Middle frontal gyrus (tissue), 1 donor: ENCODE data around the gene DPY30.

Experiments
- DNase-seq: peaks from one replicate; pipeline ENCODE4 v3.0.0-alpha.2; 2015; ENCODE audit warnings: low spot score; ENCODE audit errors: extremely low spot score

DPY30 gene

GRCh38 chr2:32009516-32010256, 29.9 kb downstream of the DPY30 start:
- no peak for DNase-seq

DNA sequence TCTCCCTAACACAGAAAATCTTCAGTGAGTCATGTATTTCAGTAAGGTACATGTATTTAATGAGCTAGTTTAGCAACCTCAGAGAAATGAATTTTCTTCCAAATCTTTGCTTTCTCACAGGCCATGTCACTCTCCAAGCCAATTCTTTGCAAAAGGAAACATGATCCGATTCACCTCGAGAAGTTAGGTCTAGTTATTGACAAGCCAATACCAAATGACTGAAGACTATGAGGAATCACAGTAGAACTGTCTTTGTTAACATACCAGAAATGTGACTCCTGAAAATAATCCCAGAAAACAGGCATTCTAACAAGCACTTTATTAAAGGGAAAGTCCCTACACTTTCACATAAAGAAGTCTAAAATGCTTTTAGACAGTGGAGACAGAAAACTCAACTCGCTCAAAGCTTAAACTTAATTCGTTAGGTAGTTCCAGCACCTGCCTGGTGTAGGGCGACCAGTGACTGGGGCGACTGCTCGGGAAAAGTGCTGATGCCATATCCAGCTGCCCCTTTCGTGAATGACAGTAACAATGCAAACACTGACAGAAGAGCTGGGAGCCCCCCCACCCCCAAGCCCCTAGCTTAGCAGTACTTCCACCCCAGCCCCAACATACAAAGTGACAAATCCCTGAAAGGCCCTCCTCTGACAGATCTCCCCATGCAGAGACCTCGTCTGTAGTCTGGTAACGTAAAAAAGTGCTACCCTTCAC, 30.6 kb downstream of the DPY30 start:
- DNase-seq, result no peak

DNA sequence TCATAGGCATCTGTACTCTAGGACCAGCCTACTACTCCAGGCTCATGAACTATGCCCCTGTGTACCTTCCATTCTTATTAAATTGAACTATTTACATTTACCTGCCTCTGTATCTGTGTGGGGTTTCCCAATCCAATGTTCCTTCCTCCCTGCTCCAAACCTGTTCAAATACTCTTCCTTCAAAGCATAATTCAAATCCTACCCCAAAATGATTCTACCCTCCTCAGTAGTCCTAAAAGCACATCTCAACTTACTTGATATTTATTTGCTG, 32.5 kb downstream of the DPY30 start:
- no peak for DNase-seq

DNA sequence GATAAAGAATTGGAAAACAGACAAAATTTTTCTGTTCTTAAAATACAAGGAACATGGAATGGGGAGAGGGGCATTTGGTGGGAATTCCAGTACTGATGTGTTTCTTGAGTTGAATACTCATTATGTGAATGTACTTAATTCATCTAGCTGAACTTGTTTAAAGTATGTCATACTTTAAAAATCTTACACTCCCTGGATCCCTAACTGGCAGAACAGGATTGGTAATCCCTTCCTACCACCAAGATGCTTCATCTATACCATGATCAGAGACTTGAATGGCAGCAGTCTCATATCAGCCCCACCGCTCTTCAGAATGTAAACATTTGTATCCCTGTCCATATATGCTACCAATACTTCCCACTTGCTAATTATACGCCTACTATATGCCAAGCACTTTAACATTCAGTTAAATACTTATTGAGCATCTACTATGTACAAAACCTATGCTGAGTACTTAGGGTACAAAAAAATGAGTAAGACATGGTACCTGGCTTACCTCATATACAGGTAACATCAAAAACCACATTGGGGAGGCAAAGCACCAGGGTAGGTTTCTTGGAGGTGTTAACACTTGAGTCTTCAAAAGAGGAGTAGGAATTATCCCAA, 34.1 kb downstream of the DPY30 start:
- no peak for DNase-seq

DNA sequence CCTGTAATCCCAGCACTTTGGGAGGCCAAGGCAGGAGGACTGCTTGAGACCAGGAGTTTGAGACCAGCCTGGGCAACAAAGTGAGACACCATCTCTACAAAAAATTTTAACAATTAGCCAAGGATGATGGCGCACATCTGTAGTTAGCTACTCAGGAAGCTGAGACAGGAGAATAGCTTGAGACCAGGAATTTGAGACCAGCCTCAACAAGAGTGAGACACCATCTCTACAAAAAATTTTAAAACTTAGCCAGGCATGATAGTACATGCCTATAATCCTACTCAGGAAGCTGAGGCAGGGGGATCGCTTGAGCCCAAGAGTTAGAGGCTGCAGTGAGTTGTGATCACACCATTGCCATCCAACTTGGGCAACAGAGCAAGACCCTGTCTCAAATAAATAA, 35.8 kb downstream of the DPY30 start:
- no peak for DNase-seq

- no peak for DNase-seq
Measured at GRCh38 chr2:32002406-32002805, 37.2 kb downstream of the DPY30 start.

DNA sequence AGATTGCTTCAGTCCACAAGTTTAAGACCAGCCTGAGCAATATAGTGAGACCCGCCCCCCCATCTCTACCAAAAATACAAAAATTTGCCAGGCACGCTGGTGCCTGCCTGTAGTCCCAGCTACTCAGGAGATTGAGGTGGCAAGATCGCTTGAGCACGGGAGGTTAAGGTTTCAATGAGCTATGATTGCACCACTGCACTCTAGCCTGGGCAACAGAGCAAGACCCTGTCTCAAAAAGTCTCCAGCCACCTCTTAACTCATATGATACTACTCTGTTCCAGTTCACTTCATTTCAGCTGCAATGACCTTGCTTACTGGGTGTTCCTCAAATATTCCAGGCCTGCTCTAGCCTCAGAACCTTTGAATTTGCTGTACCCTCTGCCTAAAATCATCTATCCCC, 40.2 kb downstream of the DPY30 start:
- DNase-seq, result no peak

DNA sequence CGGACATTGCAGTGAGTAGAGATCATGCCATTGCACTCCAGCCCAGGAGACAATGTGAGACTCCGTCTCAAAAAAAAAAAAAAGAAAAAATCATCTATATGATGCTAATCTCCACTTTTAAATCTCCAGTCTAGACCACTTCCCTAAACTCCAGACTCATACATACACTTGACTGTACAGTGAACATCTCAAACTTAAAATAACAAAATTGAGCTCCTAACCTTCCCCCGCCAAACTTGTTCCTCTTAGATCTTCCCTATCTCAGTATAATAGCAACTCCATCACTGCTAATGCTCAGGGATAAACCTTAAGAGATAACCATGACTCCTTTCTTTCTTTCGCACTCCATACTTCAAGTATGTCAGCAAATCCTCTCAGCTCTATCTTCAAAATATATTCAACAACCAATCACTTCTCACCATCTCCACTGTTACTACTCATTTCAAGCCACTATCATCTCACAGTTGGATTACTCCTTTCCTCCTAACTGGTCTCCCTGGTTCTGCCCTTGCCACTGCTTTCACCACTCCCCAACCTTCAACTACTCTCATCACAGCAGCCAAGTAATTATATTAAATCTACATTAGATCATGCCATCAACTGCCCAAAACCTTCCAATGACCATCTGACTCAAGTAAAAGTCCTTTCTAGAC, 40.7 kb downstream of the DPY30 start:
- DNase-seq, result no peak

GRCh38 chr2:31997653-31998052, 42.0 kb downstream of the DPY30 start:
- DNase-seq, result no peak

- DNase-seq, result no peak
Measured at GRCh38 chr2:31996571-31997150, 42.9 kb downstream of the DPY30 start.

DNA sequence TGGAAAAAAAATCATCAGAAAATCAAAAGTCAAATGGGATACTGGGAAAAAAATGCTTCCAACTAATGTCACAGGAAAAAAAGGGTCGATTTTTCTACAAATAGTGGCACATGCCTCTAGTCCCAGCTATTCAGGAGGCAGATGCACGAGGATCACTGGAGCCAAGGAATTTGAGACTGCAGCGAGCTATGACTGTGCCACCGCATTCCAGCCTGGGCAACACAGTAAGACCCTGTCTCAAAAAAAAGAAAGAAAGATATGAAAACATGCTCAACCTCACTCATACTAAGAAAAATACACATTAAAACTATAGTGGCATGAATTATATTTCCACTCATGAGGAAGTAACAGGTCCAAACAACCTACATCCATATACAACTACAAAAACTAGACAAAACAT, 46.7 kb downstream of the DPY30 start:
- DNase-seq, result no peak

DNA sequence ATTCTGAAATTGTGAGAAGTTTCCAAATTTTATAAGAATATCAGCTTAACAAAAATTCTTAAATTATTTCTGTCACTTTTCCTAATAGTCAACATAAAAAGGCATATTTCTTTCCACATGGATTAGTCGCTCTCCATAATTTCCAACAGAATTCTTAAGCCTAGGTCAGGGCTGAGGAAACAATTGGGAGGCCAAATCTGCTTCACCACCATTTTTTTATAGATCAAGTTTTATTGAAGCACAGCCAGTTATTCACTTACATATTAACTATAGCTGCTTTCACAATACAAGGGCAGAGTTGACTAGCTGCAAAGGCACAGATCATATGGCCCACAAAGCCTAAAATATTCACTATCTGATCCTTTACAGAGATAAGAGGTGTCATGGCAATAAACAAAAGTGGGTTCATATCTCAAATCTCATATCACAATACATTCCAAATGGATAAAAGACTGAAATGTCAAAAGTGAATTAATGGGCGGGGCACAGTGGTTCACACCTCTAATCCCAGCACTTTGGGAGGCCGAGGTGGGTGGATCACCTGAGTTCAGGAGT, 47.5 kb downstream of the DPY30 start:
- no peak for DNase-seq

DNA sequence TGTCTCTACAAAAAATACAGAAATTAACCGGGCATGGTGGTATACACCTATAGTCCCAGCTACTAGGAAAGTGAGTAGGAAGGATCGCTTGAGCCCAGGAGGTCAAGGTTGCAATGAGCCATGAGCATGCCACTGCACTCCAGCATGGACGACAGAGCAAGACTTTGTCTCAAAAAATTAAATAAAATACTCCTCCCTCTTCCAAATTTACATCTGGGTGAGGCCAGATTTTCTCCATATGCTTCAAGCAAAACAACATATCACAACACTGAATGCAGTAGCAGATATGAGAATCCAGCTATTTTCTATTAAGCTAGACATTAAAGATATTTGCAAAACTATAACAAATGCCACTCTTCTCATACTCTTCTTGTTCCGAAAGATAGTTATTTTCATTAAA, 49.7 kb downstream of the DPY30 start:
- DNase-seq, result no peak

DNA sequence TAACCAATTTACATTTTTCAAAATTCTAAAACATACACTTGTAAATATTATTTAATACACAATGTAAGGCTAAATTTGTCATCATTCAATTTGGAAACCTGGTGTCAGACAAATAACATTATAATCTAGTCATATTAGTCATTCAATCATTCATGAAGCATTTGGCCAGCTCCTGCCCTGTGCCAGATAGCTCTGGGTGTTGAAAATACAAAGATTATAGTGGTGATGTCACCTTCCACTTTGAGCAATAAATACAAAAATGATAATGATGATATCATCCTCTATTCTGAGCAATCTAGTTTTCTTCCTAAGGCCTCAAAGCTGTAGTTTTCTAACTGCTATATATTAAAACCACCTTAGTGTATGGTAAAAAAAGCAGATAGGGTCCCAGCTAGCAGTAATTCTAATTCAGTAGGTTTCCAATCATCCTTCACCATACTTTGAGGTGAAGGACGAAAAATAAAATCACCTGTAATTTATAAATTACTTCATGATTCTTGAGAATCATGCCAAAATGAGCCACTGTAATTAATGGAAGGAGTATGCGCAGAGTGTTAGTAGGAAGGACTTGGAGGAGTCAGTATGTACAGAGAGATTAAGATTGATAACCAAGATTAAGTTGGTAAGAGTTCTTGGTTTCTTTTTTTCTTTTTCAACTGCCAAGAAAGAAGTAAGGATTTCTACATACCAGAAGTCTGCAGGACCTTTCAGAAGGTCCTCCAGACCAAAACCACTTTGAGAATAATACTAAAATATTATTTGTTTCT, 52.0 kb downstream of the DPY30 start:
- no peak for DNase-seq

DNA sequence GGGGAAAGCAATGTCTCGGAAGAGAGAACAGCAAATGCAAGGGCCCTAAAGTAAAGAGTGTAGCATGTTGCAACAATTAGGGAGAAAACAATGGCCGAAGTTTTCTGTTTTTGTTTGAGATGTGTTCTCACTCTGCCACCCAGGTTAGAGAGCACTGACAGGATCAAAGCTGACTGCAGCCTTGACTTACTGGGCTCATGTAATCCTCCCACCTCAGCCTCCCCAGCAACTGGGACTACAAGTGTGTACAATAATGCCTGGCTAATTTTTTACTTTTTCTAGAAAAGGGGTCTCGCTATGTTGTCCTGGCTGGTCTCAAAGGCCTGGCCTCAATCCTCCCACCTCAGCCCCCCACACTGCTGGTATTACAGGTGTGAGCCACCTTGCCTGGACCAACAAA, 52.7 kb downstream of the DPY30 start:
- DNase-seq, result no peak

DNA sequence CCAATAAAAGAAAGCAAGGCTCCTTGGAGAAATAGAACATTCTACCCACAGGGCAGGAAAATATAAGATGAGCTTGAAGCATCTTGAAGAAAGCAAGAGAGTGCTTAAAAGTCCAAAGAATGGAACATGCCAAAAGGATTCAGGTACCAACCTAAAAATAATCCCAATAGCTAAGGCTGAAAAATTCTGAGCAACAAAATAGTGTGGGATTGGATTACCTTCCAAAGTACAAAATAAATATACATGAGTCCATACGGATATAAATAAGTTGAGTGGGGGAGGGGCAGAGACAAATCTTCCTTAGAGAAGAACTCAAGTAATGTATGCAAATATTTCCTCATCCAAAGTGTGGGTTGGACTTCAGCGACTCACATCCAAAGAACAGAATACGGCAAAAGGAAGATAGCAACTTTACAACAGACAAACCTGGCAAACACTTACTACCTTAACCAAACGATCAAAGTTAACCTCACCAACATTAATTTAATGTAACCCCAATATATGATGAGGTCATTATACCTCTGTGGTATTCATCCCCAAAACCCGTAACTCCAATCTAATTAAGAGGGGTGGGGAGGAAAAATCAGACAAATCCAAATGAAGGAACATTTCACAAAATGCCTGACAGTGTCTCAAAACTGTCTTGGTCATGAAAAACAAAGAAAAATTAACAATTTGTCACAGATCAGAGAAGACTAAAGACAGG, 55.7 kb downstream of the DPY30 start:
- no peak for DNase-seq

GRCh38 chr2:31980674-31981356, 58.8 kb downstream of the DPY30 start:
- DNase-seq, result no peak

GRCh38 chr2:31979956-31980355, 59.6 kb downstream of the DPY30 start:
- no peak for DNase-seq

- DNase-seq, result no peak
Measured at GRCh38 chr2:31979018-31979417, 60.6 kb downstream of the DPY30 start.

- no peak for DNase-seq
Measured at GRCh38 chr2:31978436-31978835, 61.2 kb downstream of the DPY30 start.
